Colonic mucosa (tissue), 4 donors: ENCODE results near the gene XAB2. TPM values are rescaled to one million over a fixed set of nuclear protein-coding genes. Genes with fewer than 3 reads are reported as not detected.

Source experiments
- DNase-seq: peaks from one replicate; pipeline ENCODE4 v3.0.0-alpha.2; 2020
- H3K27ac ChIP-seq: fragments of 200-600 bp; one replicate; pipeline ENCODE4 v1.8.0; 2021
- H3K27me3 ChIP-seq: fragments of 200-600 bp; one replicate; pipeline ENCODE4 v1.8.0; 2021
- H3K36me3 ChIP-seq: fragments of 200-600 bp; one replicate; pipeline ENCODE4 v1.8.0; 2021
- H3K4me1 ChIP-seq: fragments of 200-600 bp; one replicate; pipeline ENCODE4 v1.8.0; 2021; ENCODE audit warnings: mild to moderate bottlenecking
- H3K4me3 ChIP-seq: fragments of 200-600 bp; one replicate; pipeline ENCODE4 v1.8.0; 2021
- H3K9ac ChIP-seq, 2 donors: one replicate each; pipeline ENCODE4 v1.7.0; 2013; ENCODE audit warnings: control low read depth in 2 of 2, low read depth in 2 of 2, low read length in 2 of 2
- H3K9me3 ChIP-seq: fragments of 200-600 bp; one replicate; pipeline ENCODE4 v1.8.0; 2021
- intact Hi-C: fragments of 100-400 bp; cut with DNase I; formaldehyde crosslinking; loops from one replicate; pipeline ENCODE4 v1.14.1; 2022
- total RNA-seq, 2 donors: library from RNA; stranded (reverse); fragmentation: NEBNext Ultra II Directional in 1 of 2; extraction: Animal tissue kit (Norgen Biotek cat#: 25700) in 1 of 2; gene quantifications; one replicate each; pipeline ENCODE4 v1.2.1, GENCODE V29; 2021
- TF ChIP-seq, protein P1 (sequence below): fragments of 200-600 bp; IDR thresholded peaks from one replicate; pipeline ENCODE4 v1.8.0; 2022; ENCODE audit warnings: antibody characterized with exemption, mild to moderate bottlenecking
- donor health status: healthy.
- donor health status: DM: no; HTN: no; CAD: no.
- donor health status: DM: no; HTN: no; CAD: no.

The XAB2 gene
- total RNA-seq, 2 donors from 2014 or later = 28.3 to 48.1 TPM

DNA sequence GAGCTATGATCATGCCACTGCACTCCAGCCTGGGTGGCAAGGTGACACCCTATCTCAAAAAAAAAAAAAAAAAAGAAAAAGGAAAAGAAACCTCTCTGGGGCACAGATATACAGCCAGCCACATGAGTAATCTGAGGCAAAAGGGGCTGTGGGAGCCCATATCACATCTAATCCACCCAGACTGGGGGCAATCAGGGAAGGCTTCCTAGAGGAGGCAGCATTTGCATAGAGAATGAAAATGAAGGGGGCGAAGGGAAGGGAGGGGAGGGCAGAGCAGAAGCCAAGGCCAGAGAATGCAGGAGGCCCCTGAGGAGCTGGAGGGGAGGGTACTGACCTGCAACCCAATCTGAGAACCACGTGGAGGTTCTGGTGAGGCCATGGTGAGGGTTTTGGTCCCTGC is 20.8 kb upstream of the XAB2 start:
- DNase-seq = no peak
- intact Hi-C loops = no loop called here
- no peak overlapping the region for H3K27ac ChIP-seq
- no peaks in the 10 kb centered on the region for H3K9me3 ChIP-seq
- no peaks in the 10 kb centered on the region for H3K4me1 ChIP-seq
- no peak overlapping the region for H3K4me3 ChIP-seq
- H3K9ac ChIP-seq = no peak overlapping the region
- no peaks in the 10 kb centered on the region for H3K27me3 ChIP-seq
- TF ChIP-seq, protein P1, sequence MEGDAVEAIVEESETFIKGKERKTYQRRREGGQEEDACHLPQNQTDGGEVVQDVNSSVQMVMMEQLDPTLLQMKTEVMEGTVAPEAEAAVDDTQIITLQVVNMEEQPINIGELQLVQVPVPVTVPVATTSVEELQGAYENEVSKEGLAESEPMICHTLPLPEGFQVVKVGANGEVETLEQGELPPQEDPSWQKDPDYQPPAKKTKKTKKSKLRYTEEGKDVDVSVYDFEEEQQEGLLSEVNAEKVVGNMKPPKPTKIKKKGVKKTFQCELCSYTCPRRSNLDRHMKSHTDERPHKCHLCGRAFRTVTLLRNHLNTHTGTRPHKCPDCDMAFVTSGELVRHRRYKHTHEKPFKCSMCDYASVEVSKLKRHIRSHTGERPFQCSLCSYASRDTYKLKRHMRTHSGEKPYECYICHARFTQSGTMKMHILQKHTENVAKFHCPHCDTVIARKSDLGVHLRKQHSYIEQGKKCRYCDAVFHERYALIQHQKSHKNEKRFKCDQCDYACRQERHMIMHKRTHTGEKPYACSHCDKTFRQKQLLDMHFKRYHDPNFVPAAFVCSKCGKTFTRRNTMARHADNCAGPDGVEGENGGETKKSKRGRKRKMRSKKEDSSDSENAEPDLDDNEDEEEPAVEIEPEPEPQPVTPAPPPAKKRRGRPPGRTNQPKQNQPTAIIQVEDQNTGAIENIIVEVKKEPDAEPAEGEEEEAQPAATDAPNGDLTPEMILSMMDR = no peak
- no peaks in the 10 kb centered on the region for H3K36me3 ChIP-seq

DNA sequence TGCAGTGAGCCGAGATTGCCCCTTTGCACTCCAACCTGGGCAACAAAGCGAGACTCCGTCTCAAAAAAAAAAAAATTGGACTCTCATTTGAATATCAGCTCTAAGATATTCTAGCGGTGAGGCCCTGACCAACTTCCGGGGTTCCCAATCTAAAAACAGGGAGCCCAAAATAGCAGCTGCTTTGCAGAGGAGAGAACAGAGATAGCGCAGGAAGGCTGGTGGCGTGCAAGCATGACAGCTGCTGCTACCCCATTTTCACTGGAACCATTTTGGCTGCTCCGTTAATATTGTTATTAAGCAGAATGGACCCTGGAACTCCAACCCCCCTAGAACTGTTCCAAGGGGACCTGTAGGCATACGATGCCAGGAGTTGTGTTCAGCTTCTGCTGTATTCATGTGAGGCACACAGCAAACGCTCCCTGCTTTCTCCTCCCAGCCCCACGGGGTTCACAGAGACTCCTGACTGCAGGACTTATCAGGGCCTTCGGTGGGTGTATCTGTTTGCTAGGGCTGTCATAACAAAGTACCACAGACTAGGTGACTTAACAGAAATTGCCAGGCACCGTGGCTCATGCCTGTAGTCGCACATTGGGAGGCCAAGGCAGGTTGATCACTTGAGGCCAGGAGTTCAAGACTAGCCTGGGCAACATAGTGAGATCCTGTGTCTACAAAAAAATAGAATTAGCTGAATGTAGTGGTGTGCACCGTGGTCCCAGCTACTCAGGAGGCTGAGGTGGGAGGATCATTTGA is 19.1 kb upstream of the XAB2 start:
- H3K27ac ChIP-seq = no peak overlapping the region
- no peaks in the 10 kb centered on the region for H3K4me1 ChIP-seq
- no peaks in the 10 kb centered on the region for H3K27me3 ChIP-seq
- no peak for DNase-seq
- no peaks in the 10 kb centered on the region for H3K9me3 ChIP-seq
- H3K9ac ChIP-seq = no peak overlapping the region
- TF ChIP-seq, protein P1 = no peak
- H3K36me3 ChIP-seq = no peaks in the 10 kb centered on the region
- H3K4me3 ChIP-seq = no peak overlapping the region
- intact Hi-C loops = no loop called here

DNA sequence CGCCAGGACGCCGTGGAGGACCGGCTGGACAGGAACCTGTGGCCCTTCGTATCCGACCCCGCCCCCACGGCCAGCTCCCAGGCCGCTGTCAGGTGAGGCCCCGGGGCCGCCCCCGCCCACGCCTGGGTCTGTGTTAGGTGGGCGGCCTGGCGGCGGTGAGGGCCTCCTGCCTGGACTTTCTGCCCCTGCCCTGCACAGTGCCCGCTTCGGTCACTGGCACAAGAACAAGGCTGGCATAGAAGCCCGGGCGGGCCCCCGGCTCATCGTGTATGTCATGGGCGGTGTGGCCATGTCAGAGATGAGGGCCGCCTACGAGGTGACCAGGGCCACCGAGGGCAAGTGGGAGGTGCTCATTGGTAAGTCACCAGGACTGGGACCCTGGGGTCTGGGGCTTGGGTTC is 17.8 kb upstream of the XAB2 start:
- intact Hi-C loops = no loop called here
- Histone ChIP-seq H3K9me3 (no peaks in the 10 kb centered on the region), H3K27ac (no peak overlapping the region), H3K4me1 (no peaks in the 10 kb centered on the region), H3K4me3 (no peak overlapping the region), H3K9ac (no peak overlapping the region), H3K36me3 (no peaks in the 10 kb centered on the region), H3K27me3 (no peaks in the 10 kb centered on the region)
- TF ChIP-seq, protein P1 = no peak
- DNase-seq = no peak

DNA sequence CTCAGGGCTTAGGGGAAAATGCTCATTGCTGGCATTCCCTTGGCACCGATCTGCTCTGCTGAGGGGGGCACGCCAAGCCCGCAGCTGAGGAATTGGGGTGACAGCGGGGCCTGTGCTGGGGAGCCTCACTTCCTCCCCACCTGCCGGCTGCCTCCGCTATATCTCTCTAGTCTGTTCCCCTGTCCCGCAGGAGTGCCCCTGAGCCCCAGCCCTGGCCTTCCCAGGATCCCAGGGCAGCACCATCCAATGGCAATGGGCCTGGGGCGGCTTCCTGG is 17.0 kb upstream of the XAB2 start:
- H3K4me1 ChIP-seq = no peaks in the 10 kb centered on the region
- no peaks in the 10 kb centered on the region for H3K36me3 ChIP-seq
- H3K27ac ChIP-seq = no peak overlapping the region
- intact Hi-C loops = no loop called here
- TF ChIP-seq, protein P1 = no peak
- DNase-seq = no peak
- no peaks in the 10 kb centered on the region for H3K9me3 ChIP-seq
- H3K4me3 ChIP-seq = no peak overlapping the region
- no peaks in the 10 kb centered on the region for H3K27me3 ChIP-seq
- H3K9ac ChIP-seq = no peak overlapping the region

DNA sequence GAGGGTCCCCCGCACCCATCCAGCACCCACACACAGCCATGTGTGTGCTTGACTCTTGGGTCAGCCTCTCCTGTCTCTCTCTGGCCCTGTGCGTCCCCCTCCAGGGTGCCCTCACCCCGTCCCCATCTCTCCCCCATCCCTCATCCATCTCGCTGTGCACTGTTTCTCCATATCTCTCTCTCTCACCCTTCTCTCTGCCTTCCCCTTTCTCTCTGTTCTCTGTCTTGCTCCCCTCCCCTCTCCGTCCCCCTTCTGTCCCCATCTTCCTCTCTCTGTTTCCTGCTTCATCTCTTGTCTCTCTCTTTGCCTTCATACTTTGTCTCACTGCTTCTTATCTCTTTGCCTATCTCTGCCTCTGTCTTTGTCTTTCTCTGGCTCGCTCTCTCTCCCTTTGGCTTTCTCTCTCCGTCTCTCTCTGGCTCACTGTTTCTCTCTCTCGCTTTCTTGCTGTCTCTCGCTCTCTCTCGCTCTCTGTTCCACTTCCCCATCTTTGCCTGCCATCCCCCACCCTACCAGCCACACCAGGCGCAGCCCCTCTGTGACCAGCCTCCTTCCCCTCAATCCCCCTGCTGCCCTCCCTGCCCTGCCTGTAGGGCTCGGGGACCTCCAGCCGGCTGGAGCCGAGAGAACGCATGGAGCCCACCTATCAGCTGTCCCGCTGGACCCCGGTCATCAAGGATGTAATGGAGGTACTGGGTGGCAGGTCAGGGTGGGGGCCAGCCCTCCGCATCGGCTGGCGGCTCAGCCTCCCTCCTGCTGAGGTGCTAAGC is 16.5 kb upstream of the XAB2 start:
- no peak overlapping the region for H3K9ac ChIP-seq
- no peaks in the 10 kb centered on the region for H3K9me3 ChIP-seq
- intact Hi-C loops = no loop called here
- no peaks in the 10 kb centered on the region for H3K4me1 ChIP-seq
- no peak for DNase-seq
- no peak overlapping the region for H3K4me3 ChIP-seq
- H3K36me3 ChIP-seq = no peaks in the 10 kb centered on the region
- TF ChIP-seq, protein P1 = no peak
- H3K27me3 ChIP-seq = no peaks in the 10 kb centered on the region
- H3K27ac ChIP-seq = no peak overlapping the region
